ENCODE results near the gene CXCL12.

The CXCL12 gene

DNA sequence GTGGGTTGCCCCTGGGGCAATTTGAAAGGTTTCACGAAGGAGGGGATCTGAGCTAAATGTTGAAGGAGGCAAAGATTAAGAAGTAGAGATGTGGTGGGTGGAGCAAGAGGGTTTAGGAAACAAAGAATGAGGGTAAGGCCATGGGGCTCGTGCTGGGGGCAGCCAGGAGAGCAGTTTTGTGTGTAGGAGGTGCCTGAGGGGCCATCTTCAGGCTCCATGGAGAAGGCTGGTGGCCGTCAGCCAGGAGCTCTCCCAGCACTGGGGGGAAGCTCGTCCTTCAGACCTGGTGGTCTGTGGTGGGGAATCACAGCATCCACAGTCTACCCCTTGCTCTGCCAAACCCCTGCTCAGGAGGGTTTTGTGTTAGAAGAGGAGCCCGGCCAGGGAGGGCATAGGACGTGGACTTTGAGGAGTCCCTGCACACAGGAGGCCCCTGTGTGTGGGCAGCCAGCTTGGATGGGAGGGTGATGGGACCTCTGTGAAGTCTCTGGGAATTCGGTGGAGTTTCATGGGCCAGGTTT is 11.8 kb upstream of the CXCL12 start:
- Histone ChIP-seq H3K4me3 (IDR thresholded peaks at IDR 0.05; ENCODE audit: insufficient read depth, low read depth, low read length) (no peak overlapping the region), H3K27ac (no peak overlapping the region), H3K27me3 (ENCODE audit: insufficient read depth, low read depth) (no peaks in the 10 kb centered on the region), H3K36me3 (ENCODE audit: insufficient read depth) (no peaks in the 10 kb centered on the region), H3K9ac (no peak overlapping the region), H4K20me1 (ENCODE audit: insufficient read depth) (no peaks in the 10 kb centered on the region), H3K4me1 (ENCODE audit: low read depth, poor library complexity, severe bottlenecking) (no peaks in the 10 kb centered on the region), H3K79me2 (ENCODE audit: insufficient read depth, low read depth) (no peaks in the 10 kb centered on the region), H3K4me2 (no peak overlapping the region), H2AFZ (ENCODE audit: low read depth) (no peak overlapping the region)
- TF ChIP-seq, protein P1, sequence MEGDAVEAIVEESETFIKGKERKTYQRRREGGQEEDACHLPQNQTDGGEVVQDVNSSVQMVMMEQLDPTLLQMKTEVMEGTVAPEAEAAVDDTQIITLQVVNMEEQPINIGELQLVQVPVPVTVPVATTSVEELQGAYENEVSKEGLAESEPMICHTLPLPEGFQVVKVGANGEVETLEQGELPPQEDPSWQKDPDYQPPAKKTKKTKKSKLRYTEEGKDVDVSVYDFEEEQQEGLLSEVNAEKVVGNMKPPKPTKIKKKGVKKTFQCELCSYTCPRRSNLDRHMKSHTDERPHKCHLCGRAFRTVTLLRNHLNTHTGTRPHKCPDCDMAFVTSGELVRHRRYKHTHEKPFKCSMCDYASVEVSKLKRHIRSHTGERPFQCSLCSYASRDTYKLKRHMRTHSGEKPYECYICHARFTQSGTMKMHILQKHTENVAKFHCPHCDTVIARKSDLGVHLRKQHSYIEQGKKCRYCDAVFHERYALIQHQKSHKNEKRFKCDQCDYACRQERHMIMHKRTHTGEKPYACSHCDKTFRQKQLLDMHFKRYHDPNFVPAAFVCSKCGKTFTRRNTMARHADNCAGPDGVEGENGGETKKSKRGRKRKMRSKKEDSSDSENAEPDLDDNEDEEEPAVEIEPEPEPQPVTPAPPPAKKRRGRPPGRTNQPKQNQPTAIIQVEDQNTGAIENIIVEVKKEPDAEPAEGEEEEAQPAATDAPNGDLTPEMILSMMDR (conservative IDR thresholded peaks at IDR 0.05; ENCODE audit: low read depth, low read length): no peak

DNA sequence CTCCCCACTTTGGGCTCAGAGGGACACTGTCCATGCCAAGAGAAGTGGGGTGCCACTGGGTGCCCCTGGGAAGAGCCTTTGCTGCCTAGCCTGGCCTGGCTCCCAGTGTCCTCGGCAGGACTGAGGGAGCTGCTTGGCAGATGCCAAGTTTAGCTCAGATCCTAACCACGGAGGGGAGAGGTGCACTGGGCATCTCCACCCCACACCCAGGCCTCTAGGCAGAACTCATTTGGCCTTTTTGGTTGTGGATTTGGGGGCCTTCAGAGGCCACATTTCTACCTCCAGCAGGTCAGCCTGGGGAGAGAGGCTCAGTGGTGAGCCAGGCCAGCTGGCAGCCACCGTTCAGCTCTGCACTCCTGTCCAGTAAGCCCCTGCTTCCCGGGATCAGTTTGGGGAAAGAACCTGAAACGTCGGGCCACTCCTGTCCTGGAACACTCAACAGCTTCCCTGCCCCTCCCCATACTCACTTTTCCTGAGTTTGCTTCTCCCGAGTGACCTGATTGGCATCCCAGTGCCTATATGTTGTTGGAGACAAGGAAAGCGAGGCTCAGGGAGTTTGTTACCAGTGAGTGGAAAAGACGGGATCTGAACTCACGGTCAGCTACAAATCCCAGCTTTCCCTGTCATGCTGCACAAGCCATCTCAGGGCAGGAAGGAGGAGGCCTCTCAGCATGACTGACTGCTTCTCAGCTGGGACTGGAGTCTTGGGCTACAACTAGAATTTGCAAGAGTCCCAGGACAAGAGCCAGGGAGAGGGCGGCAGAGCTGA is 11.2 kb upstream of the CXCL12 start:
- Histone ChIP-seq H2AFZ (ENCODE audit: low read depth) (no peak overlapping the region), H3K27me3 (ENCODE audit: insufficient read depth, low read depth) (no peaks in the 10 kb centered on the region), H3K4me1 (ENCODE audit: low read depth, poor library complexity, severe bottlenecking) (no peaks in the 10 kb centered on the region), H3K79me2 (ENCODE audit: insufficient read depth, low read depth) (no peaks in the 10 kb centered on the region), H3K36me3 (ENCODE audit: insufficient read depth) (no peaks in the 10 kb centered on the region), H3K4me3 (IDR thresholded peaks at IDR 0.05; ENCODE audit: insufficient read depth, low read depth, low read length) (no peak overlapping the region), H4K20me1 (ENCODE audit: insufficient read depth) (no peaks in the 10 kb centered on the region), H3K4me2 (no peak overlapping the region), H3K9ac (no peak overlapping the region), H3K27ac (no peak overlapping the region)
- TF ChIP-seq, protein P1 (conservative IDR thresholded peaks at IDR 0.05; ENCODE audit: low read depth, low read length): no peak

DNA sequence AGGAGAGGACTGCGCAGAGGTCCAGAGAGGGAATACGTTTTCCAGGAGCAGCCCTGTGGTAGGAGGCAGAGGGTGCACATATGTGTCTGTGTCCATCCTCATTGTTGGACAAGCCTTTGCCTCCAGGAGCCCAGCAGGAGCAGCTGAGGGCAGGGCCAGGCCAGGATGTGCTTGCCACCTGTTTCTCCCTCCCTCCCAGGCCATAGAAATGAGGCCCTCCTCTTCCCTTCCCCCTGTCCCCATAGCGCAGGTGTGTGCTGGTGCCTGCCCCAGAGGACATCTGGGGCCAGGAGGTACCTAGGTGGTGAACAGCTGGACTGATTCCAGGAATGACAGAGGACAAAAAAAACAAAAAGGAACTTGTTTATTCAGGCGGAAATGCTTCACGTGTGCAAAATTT is 10.5 kb upstream of the CXCL12 start:
- H3K4me3 ChIP-seq (IDR thresholded peaks at IDR 0.05; ENCODE audit: insufficient read depth, low read depth, low read length): no peak overlapping the region
- H3K79me2 ChIP-seq (ENCODE audit: insufficient read depth, low read depth): no peaks in the 10 kb centered on the region
- H3K27ac ChIP-seq: no peak overlapping the region
- no peaks in the 10 kb centered on the region for H3K4me1 ChIP-seq (ENCODE audit: low read depth, poor library complexity, severe bottlenecking)
- H3K9ac ChIP-seq: no peak overlapping the region
- TF ChIP-seq, protein P1 (conservative IDR thresholded peaks at IDR 0.05; ENCODE audit: low read depth, low read length): no peak
- no peak overlapping the region for H3K4me2 ChIP-seq
- H3K27me3 ChIP-seq (ENCODE audit: insufficient read depth, low read depth): no peaks in the 10 kb centered on the region
- no peak overlapping the region for H2AFZ ChIP-seq (ENCODE audit: low read depth)
- H4K20me1 ChIP-seq (ENCODE audit: insufficient read depth): no peaks in the 10 kb centered on the region
- H3K36me3 ChIP-seq (ENCODE audit: insufficient read depth): no peaks in the 10 kb centered on the region

DNA sequence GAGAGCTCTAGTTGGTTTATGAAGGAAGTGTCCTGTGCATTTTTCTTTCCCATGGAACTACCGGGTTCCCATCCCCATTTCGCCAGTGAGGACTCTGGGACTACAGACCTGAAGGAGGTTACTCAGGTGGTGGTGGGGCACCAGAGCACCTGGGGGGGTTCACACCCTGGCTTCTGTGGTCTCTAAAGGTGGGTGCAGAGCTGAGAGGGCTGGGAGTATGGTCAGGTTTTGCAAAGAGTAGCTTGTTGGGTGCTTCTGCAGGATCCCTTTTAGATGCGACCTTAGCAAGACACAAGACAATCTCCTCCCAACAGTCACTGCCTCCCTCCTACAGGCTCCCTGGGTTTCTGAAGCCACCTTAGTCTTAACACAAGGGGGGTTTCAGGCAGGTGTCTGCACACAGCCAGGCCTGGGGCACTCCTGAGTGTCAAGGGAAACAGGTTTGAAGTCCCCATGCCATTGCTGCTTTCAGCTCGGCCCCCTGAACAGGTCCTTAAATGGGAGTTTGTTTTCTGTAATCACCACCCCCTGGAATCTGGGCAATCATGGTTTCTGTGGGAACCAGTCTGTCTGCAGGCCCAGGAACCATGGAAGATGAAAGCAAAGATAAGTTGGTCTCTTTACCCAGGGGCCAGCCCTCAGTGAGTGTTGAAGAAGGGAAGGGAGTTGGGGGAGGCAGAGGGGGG is 9.9 kb upstream of the CXCL12 start:
- TF ChIP-seq, protein P1 (conservative IDR thresholded peaks at IDR 0.05; ENCODE audit: low read depth, low read length): no peak
- Histone ChIP-seq H3K4me3 (IDR thresholded peaks at IDR 0.05; ENCODE audit: insufficient read depth, low read depth, low read length) (no peak overlapping the region), H3K4me1 (ENCODE audit: low read depth, poor library complexity, severe bottlenecking) (no peaks in the 10 kb centered on the region), H3K36me3 (ENCODE audit: insufficient read depth) (no peaks in the 10 kb centered on the region), H3K79me2 (ENCODE audit: insufficient read depth, low read depth) (no peaks in the 10 kb centered on the region), H4K20me1 (ENCODE audit: insufficient read depth) (no peaks in the 10 kb centered on the region), H3K4me2 (no peak overlapping the region), H3K9ac (no peak overlapping the region), H3K27ac (no peak overlapping the region), H3K27me3 (ENCODE audit: insufficient read depth, low read depth) (no peaks in the 10 kb centered on the region), H2AFZ (ENCODE audit: low read depth) (no peak overlapping the region)

Measured in KMS-11 (cell line).